Hepatocyte (in vitro differentiated cells): ENCODE data around the gene P2RX1. TPM values are rescaled to one million over a fixed set of nuclear protein-coding genes. Genes with fewer than 3 reads are reported as not detected.

ENCODE experiments used
- DNase-seq: peaks from one replicate; pipeline ENCODE4 v3.0.0-alpha.2; 2016; ENCODE audit warnings: low spot score
- H2AFZ ChIP-seq: fragments of 200-600 bp; sonication (generic); 2 replicates; pipeline ENCODE4 v1.6.0; 2016; ENCODE audit warnings: antibody characterized with exemption, mild to moderate bottlenecking
- H3K27ac ChIP-seq: fragments of 200-600 bp; sonication (generic); 2 replicates; pipeline ENCODE4 v1.5.1; 2016; ENCODE audit warnings: mild to moderate bottlenecking
- H3K27me3 ChIP-seq: fragments of 200-600 bp; sonication (generic); 2 replicates; pipeline ENCODE4 v1.6.1; 2016
- H3K36me3 ChIP-seq: fragments of 200-600 bp; sonication (generic); replicated peaks from 2 replicates; pipeline ENCODE4 v1.5.1; 2016; ENCODE audit warnings: low read depth; ENCODE audit not compliant: insufficient read depth
- H3K4me1 ChIP-seq: fragments of 200-600 bp; sonication (generic); 2 replicates; pipeline ENCODE4 v1.5.1; 2016; ENCODE audit warnings: mild to moderate bottlenecking, moderate library complexity; ENCODE audit not compliant: insufficient read depth
- H3K4me2 ChIP-seq: fragments of 200-600 bp; sonication (generic); 2 replicates; pipeline ENCODE4 v1.6.0; 2016
- H3K4me3 ChIP-seq: fragments of 200-600 bp; sonication (generic); 2 replicates; pipeline ENCODE4 v1.5.1; 2016; ENCODE audit warnings: mild to moderate bottlenecking
- H3K79me2 ChIP-seq: fragments of 200-600 bp; sonication (generic); 2 replicates; pipeline ENCODE4 v1.6.0; 2017; ENCODE audit warnings: mild to moderate bottlenecking
- H3K9me2 ChIP-seq: fragments of 200-600 bp; sonication (generic); replicated peaks from 2 replicates; pipeline ENCODE4 v1.6.0; 2017; ENCODE audit warnings: mild to moderate bottlenecking; ENCODE audit not compliant: insufficient read depth
- H3K9me3 ChIP-seq: fragments of 200-600 bp; sonication (generic); 2 replicates; pipeline ENCODE4 v1.5.1; 2016; ENCODE audit warnings: low read depth, mild to moderate bottlenecking
- H4K20me1 ChIP-seq: fragments of 200-600 bp; sonication (generic); 2 replicates; pipeline ENCODE4 v1.6.0; 2016; ENCODE audit warnings: mild to moderate bottlenecking; ENCODE audit not compliant: insufficient read depth, poor library complexity, severe bottlenecking
- CTCF ChIP-seq: fragments of 200-600 bp; sonication (generic); IDR thresholded peaks from 2 replicates; pipeline ENCODE4 v1.5.1; 2016; ENCODE audit warnings: antibody characterized with exemption, mild to moderate bottlenecking; ENCODE audit not compliant: poor library complexity
- EZH2 ChIP-seq: fragments of 200-600 bp; sonication (generic); IDR thresholded peaks from 2 replicates; pipeline ENCODE4 v1.6.1; 2016; ENCODE audit warnings: antibody characterized with exemption, mild to moderate bottlenecking, borderline replicate concordance
- EZH2phosphoT487 ChIP-seq: fragments of 200-600 bp; sonication (generic); IDR thresholded peaks from one replicate; pipeline ENCODE4 v1.6.1; 2018; ENCODE audit warnings: antibody characterized with exemption, mild to moderate bottlenecking, low read depth, moderate library complexity; ENCODE audit not compliant: unreplicated experiment, severe bottlenecking
- WGBS: methylation state at CpG from one replicate; pipeline ENCODE4 v1.1.6; 2016; ENCODE audit warnings: low lambda C conversion rate; ENCODE audit errors: missing lambda C conversion rate; 5-methylcytosine and 5-hydroxymethylcytosine counted together
- polyA plus RNA-seq: library from polyadenylated mRNA; unstranded; fragments of >200 nt; fragmentation: Nextera tagmentation; extraction: Ambion mirVana; gene quantifications from 2 replicates; pipeline ENCODE4 v1.2.1, GENCODE V29; 2016
- total RNA-seq: library from RNA; depleted of rRNA; stranded (reverse); fragments of >200 nt; gene quantifications from 2 replicates; pipeline ENCODE4 v1.2.3, GENCODE V29; 2014

P2RX1 gene
- total and polyA plus RNA-seq, 2 experiments from 2014 or later = 0.50 to 1.8 TPM

DNA sequence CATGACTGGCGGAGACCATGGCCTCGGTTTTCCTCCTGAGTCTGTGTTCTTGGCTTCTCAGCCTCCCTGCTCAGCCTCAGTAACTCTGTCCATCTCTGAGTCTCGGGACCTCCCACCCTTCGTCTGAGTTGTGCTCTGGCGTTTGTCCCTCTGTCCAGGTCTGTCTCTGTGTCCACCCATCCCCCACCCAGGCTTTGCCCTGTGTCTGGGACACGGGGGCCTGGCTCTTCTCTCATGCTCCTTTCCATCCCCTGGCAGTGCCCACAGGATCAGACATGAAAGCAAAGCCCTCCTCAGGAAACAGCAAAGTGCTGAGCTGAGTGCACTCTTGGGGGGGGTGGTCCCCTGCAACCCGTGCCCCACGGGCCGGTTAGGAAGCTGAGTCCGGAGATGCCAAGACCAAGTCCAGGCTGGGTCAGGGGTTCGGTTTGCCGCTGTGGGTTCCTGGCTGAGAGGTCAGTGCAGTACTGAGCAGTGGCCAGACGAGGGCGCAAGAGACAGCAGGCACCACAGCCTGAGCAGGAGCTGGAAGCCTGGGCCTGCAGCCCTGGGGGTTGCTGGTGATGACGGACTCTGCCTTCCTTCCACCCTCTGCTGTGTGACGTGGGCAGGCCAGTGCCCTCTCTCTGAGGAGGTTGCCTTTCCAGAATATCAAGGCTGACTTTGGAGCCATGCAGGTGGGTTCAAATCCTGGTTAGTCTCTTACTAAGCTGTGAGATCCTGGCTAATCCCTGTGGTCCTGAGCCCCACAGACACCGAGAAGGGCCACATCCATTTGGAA is 2.5 kb downstream of the P2RX1 start:
- Histone ChIP-seq H3K27ac (no peak overlapping the region), H3K79me2 (no peaks in the 10 kb centered on the region)
- DNase-seq = peak; percentile 85

DNA sequence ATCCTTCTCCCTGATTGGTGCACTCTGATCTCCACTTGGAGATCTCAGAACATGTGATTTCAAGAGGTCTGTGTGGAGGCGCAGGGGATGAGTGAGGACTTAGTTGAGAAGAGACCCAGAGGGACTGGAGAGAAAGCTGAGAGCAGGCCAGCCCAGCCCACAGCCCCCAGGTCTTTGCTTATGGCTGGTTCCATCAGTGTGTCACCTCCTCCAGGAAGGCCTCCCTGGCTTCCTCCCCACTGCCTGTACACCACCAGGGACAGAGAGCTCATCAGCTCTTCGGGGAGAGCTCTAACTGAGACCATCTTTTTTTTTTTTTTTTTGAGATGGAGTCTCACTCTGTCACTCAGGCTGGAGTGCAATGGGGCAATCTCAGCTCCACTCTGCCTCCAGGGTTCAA is 3.4 kb downstream of the P2RX1 start:
- Histone ChIP-seq H3K79me2 (no peaks in the 10 kb centered on the region), H4K20me1 (no peaks in the 10 kb centered on the region), H3K4me1 (peaks cover 17% of the 10 kb centered on the region), H3K4me2 (no peak overlapping the region), H3K36me3 (no peaks in the 10 kb centered on the region), H3K27me3 (no peaks in the 10 kb centered on the region), H2AFZ (no peak overlapping the region), H3K9me3 (no peaks in the 10 kb centered on the region), H3K27ac (no peak overlapping the region), H3K4me3 (no peak overlapping the region), H3K9me2 (no peaks in the 10 kb centered on the region)
- DNase-seq = no peak
- 97% methylated on average over 2 of the region's 2 CpGs for WGBS
- TF ChIP-seq EZH2 = no peak
- no peak for TF ChIP-seq CTCF
- TF ChIP-seq EZH2phosphoT487 = no peak

More for the DNA sequence above, 2.5 kb downstream of the P2RX1 start:
- peak; percentile 92 for TF ChIP-seq CTCF
- no peak for TF ChIP-seq EZH2phosphoT487
- no peak for TF ChIP-seq EZH2
- no peak overlapping the region for H3K4me3 ChIP-seq
- WGBS = 35% methylated on average over 17 of the region's 17 CpGs
- H3K4me2 ChIP-seq = no peak overlapping the region
- H3K9me3 ChIP-seq = no peaks in the 10 kb centered on the region
- H3K4me1 ChIP-seq = peaks cover 17% of the 10 kb centered on the region
- no peaks in the 10 kb centered on the region for H3K36me3 ChIP-seq
- H3K27me3 ChIP-seq = no peaks in the 10 kb centered on the region
- H3K9me2 ChIP-seq = no peaks in the 10 kb centered on the region
- no peak overlapping the region for H2AFZ ChIP-seq
- no peaks in the 10 kb centered on the region for H4K20me1 ChIP-seq

- H3K36me3 ChIP-seq = no peaks in the 10 kb centered on the region
- no peak for DNase-seq
- H3K4me2 ChIP-seq = no peak overlapping the region
- no peak for TF ChIP-seq CTCF
- no peak for TF ChIP-seq EZH2
- TF ChIP-seq EZH2phosphoT487 = no peak
- no peak overlapping the region for H3K27ac ChIP-seq
- H3K9me3 ChIP-seq = no peaks in the 10 kb centered on the region
- no peaks in the 10 kb centered on the region for H4K20me1 ChIP-seq
- no peak overlapping the region for H3K4me3 ChIP-seq
- H3K27me3 ChIP-seq = no peaks in the 10 kb centered on the region
- H3K4me1 ChIP-seq = peaks cover 7% of the 10 kb centered on the region
- H2AFZ ChIP-seq = no peak overlapping the region
- H3K79me2 ChIP-seq = no peaks in the 10 kb centered on the region
- 95% methylated on average over 18 of the region's 30 CpGs for WGBS
- H3K9me2 ChIP-seq = no peaks in the 10 kb centered on the region
Measured at GRCh38 chr17:3911271-3912053, 4.8 kb downstream of the P2RX1 start.
